H7 (cell line): ENCODE measurements around the gene EXO1. TPM values are rescaled to one million over a fixed set of nuclear protein-coding genes. Genes with fewer than 3 reads are reported as not detected.

Source experiments
- DNase-seq: peaks from one replicate; pipeline ENCODE4 v3.0.0; 2012
- H3K27me3 ChIP-seq: 2 replicates; pipeline ENCODE4 v1.6.0; 2011; ENCODE audit warnings: mild to moderate bottlenecking, low read length; ENCODE audit not compliant: control insufficient read depth, insufficient read depth
- H3K36me3 ChIP-seq: replicated peaks from 2 replicates; pipeline ENCODE4 v1.5.1; 2011; ENCODE audit warnings: low read length; ENCODE audit not compliant: control insufficient read depth, insufficient read depth
- H3K4me3 ChIP-seq: 2 replicates; pipeline ENCODE4 v1.5.1; 2011; ENCODE audit warnings: low read depth, mild to moderate bottlenecking, control low read depth, low read length, moderate library complexity; ENCODE audit not compliant: insufficient read depth
- total RNA-seq: library from RNA; depleted of rRNA; stranded (reverse); fragments of >200 nt; shearing (Covaris generic); gene quantifications from 2 replicates; pipeline ENCODE4 v1.2.3, GENCODE V29; 2014; rRNA removed

Gene EXO1
- total RNA-seq, 1 experiment from 2014 or later, result 50.4 TPM

- H3K4me3 ChIP-seq, result no peak overlapping the region
- no peak for DNase-seq
- H3K27me3 ChIP-seq, result no peaks in the 10 kb centered on the region
- no peaks in the 10 kb centered on the region for H3K36me3 ChIP-seq
Measured at GRCh38 chr1:241934866-241935265, 86.9 kb downstream of the EXO1 start.

Other genes starting within 250 kb of the EXO1 start
- 30.4 and 47.0 TPM in 2 replicates for gene CHML, start 207.8 kb upstream of the EXO1 start, total RNA-seq
- 55.3 and 63.5 TPM in 2 replicates for gene OPN3, start 207.8 kb upstream of the EXO1 start, total RNA-seq
- not detected in 2 replicates for gene WDR64, start 195.9 kb upstream of the EXO1 start, total RNA-seq
- not detected in 2 replicates for gene BECN2, start 109.6 kb downstream of the EXO1 start, total RNA-seq
- gene MAP1LC3C, start 150.9 kb downstream of the EXO1 start, total RNA-seq, result 0.76 and 1.3 TPM in 2 replicates